ENCODE measurements around the gene PDCD6IP.
"Not testable (repeated sequence)": the region's sequence is repeated elsewhere in the genome, so short reads cannot be mapped to it uniquely, and the experiment has no call there.

The PDCD6IP gene

DNA sequence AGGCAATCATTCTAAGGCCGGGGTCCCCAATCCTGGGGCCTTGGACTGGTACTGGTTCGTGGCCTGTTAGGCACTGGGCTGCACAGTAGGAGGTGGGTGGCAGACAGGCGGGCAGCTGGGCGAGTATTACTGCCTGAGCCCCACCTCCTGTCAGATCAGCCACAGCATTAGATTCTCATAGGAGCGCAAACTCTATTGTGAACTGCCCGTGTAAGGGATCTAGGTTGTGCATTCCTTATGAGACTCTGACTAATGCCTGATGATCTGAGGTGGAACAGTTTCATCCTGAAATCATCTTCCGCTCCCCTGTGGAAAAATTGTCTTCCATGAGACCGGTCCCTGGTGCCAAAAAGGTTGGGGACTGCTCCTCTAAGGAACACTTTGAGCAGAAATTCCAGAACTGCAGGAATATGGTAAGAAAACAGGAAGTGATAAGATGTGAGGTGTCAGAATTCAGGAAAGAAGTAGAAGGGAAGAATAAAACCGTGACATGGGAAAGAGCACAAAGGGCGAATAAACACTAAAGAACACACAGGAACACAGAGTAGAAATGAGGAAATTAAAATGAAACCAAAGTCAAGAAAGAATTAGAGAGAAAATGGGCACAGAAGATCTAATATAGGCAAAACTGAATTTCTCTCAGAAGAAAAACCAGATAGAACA lies 57.6 kb downstream of the PDCD6IP start:
- no peak for DNase-seq

DNA sequence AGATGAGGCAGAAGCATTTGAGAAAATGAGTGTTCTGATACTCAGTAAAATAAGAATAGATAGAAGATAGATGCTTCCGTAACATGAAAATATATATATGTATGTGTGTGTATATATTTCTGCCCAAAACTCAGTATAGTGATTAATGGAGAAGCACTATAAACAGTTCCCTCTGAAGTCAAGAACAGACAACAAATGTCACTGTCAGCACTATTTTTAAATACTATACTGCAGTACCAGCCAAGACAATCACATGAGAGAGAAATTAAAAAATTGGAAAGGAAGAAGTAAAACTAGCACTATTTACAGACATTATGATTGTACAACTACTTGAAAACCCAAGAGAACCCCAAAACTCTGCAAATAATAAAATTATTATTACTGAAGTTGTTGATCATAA lies 59.3 kb downstream of the PDCD6IP start:
- not testable (repeated sequence) for DNase-seq

DNA sequence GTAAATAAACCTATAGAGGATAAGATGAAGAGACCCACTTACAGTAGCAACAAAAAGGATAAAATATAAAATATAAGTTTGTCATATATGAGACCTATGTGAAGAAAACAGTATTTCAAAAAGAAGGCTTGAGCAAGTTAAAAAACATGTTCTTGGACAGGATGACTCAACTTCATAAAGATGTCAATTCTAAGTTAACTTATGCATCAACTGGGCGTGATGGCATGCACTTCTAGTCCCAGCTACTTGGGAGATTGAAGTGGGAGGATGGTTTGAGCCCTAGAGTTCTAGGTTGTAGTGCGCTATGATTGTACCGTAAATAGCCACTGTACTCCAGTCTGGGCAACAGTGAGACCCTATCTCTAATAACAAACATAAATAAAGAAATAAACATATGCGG lies 59.7 kb downstream of the PDCD6IP start:
- no peak for DNase-seq

DNA sequence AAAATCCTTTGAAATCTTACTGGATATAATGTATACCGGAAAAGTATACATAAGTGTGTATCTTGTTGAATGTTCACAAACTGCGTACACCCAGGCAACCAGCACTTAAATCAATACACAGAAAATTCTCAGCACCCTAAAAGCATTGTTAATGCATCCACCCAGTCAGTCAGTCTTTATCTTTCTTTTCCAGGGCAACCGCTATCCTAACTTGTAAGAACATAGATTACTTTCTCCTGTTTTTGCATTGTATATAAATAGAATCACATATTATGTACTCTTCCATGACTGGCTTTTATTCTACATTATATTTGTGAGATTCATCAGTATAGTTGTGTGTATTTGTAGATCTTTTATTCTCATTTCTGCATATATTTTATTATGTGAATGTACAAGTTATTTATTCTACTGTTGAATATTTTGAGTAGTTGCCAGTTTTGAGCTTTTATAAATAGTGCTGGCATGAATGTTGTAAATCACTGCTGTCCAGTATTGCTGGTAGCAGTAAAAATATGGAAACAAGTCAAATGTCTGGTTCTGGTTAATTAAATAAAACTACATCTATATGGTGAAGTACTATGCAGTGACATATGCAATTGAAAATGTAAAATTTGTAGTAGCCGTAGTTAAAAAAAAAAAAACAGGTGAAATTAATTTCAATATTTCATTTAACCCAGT lies 62.1 kb downstream of the PDCD6IP start:
- no peak for DNase-seq

DNA sequence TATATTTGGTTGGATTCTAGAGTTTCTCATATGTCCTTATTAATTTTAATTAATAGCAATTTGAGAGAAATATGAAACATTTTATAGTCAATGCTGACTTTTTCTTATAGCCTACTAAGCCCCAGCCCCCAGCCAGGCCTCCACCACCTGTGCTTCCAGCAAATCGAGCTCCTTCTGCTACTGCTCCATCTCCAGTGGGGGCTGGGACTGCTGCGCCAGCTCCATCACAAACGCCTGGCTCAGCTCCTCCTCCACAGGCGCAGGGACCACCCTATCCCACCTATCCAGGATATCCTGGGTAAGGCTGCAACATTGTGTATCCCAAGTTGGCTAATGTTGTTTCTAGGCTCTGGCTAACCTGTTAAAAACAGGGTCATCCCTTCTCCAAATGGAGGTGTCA lies 66.7 kb downstream of the PDCD6IP start:
- no peak for DNase-seq

DNA sequence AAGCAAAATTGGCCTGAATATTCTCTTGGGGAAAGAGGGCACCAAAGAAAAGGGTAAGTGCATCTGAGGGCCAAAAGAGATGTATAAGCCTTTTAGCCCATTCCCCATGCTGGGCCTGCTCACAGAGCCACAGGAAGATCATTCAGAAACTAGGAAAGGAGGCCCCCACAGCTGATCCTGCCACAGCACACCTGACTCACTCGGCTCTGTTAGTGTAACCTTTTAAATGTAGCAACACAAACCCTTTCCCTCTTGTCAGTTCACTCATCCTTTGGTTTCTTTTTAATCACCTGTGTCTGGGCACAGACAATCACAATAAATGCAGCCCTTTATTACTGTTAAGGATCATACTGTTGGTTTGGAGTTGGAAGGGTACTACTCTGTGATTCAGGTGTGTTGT lies 69.9 kb downstream of the PDCD6IP start:
- DNase-seq: no peak

DNA sequence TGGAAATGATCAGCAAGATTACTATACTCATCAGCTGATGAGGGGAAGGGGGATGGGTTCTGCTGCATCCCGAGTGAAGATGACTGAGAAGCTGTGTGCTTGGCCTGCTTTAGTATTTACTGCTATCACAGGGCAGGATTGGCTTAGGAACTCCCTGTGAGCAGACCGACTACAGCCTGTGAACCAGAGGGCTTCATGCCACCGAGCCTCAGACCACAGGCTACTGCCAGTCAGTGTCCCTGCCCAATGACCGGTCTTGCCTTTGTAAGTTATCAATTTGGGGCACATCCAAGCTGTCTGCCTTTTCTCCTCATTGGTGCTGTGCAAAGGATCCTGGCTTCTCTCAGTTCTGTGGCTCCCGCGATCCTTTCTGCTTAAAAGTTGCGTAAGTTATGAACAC lies 71.5 kb downstream of the PDCD6IP start:
- no peak for DNase-seq

DNA sequence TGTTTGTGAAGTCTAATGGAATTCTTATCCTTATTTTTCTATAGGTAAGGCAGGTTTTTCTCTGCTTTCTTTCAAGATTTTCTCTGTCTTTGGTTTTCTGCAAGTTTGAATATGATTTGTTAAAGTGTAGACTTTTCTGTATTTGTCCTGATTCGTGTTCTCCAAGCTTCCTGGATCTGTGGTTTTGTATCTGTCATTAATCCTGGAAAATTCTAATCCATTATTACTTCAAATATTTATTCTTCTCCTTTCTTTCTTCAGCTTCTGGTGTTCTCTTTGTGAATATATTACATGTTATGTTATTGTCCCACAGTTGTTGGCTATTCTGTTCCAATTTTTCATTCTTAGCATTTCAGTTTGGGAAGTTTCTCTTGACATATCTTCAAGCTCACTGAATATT lies 76.4 kb downstream of the PDCD6IP start:
- no peak for DNase-seq

DNA sequence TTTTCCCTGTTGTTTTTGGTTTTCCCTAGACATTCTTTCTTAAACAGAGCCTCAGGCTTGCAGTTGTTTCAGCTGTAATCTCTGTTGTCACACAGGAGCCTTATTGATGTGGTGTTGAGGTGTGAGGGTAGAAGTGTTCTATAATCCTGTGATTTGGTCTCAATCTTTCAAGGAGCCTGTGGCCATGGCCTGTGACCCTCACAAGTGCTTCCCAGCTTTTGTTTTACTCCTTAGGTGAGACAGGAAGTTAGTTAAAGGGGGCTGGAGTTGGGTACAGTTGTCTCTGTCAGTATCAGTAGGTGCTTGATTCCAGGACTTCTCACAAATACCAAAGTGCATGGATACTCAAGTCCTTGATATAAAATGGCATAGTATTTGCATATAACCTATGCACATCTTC lies 77.2 kb downstream of the PDCD6IP start:
- DNase-seq: no peak

DNA sequence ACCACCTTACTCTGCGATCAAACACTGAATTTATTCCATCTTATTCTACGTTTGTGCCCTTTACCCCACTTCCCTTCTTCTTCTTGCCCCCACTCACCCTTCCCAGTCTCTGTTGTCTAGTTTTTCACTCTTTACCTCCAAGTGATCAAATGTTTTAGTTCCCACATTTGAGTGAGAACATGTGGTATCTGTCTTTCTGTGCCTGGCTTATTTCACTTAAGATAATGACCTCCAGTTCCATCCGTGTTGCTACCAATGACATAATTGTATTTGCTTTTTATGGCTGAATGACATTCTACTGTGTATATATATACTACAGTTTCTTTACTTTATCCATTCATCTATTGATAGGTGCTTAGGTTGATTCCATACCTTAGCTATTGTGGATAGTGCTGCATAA lies 78.8 kb downstream of the PDCD6IP start:
- no peak for DNase-seq

DNA sequence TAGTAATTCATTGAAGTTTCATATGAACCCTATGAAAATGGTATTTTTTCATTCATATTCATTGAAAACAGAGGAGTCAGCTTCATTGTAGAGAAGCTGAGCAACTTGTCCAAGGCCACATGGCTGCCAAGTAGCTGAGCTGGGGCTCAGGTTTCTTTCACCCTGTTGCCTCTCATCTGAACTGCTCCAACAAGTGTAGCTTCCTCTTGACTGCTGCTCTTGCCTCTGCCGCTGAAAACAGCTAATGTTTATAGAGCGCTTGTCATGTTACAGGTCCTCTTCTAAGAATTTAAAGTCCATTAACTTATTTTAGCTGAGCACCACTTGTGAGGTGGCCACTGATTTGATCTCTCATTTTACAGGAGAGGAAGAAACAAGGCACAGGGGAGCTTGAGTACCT lies 81.1 kb downstream of the PDCD6IP start:
- peak; percentile 44 for DNase-seq

DNA sequence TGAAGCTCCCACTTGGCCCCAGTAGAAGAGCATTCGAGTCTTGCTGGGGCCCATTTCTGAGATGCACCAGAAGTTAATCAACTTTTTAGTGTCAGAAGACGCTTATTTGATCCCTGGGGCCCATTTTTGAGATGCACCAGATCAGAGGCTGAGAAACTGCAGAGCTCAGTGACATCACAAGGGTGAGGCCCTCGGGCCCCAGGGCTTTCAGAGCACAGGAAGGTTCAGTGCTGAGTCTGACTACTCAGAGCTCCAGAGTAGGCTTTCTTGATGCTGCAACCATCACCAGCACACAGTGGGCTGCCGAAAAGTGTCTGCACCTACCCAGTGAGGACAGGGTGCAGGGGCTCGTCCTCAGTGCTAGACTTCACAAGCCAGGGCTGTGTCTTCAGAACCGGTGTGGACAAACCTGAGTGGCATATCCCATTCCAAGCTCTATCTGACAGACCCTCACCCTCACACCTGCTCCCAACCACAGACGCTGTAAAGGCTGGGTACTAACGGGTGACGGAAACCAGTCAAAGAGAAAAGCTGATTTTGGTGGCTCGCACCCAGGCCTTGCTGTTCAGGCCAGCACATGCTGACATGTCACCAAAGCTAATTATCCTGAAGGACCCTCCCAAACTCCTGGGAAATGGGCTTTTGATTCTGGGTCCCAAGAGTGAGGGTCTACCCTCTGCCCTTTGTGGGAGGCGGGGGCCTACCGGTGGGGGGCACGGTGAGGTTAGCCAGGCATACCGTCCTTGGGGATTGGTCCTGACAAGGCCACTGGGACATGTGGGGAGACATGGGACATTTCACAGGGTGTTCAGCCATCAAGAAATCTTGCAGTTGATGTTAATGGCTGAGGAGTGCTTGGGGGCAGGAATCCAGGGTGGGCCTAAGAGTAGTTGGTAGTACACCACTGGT lies 83.0 kb downstream of the PDCD6IP start:
- DNase-seq: no peak

DNA sequence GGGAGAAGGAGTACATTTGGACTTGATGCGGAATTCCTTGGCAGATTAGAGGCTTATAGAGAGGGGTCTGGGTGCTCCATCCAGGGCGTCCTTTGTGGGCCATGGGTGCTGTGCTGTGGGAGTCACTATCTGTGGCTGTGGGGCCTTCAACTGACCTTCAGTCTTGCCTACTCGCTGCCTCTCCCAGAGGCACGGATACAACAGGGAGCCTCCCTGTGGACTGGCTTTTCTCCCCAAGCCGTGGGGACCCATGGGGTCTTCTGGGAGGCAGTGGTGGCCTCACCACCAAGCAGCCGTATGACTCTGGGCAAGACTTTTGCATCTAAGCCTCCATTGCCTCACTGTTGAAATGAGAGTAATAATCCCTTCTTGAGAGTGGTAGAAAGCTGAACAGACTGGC lies 83.9 kb downstream of the PDCD6IP start:
- no peak for DNase-seq

DNA sequence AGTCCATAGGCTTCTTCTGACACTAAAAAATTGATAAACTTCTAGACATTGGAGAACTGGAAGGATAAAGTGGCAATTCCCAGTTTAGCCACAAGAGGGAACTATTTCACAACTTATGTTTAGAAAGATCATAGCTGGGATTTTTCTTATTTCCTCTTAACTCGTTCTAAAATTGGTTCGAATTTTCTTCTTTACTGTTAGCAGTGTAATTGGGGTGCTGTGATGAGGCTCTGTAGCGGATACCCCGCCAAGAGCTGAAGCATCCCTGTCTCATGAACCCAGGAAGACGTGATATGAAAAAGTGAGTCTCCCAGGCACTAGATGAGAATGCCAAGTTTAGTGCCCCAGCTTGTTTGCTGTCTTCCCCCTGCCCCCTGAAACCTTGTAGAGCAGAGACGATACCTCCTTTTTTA lies 85.1 kb downstream of the PDCD6IP start:
- DNase-seq: no peak

DNA sequence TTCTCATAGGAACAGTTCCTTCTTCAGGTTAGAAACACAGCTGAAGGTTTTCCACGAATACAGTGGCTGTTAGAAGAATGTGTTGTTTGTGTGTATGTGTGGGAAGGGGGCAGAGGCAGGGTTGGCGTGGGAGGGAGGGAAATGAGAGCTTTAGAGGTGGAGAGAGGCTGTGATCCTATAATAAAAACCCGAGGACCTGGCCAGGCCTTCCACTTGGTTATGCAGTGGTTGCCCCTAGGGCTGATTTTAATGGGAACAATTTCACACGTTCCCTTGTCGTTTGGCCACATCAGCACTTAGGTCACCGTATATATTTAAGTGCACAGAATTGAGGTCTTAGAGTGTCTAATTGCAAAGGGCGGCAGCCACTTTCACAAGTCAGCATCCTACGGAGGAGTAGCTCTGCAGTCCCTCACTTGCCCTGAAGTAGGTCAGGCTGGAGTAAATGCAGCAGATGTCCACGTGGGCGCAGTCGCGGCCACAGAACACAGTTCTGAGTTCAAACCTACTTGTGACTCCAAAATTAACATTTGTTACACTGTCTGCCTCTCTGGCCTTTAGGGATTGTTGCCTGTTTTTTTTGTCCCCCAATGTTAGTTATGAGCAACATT lies 85.6 kb downstream of the PDCD6IP start:
- DNase-seq: peak; percentile 8

DNA sequence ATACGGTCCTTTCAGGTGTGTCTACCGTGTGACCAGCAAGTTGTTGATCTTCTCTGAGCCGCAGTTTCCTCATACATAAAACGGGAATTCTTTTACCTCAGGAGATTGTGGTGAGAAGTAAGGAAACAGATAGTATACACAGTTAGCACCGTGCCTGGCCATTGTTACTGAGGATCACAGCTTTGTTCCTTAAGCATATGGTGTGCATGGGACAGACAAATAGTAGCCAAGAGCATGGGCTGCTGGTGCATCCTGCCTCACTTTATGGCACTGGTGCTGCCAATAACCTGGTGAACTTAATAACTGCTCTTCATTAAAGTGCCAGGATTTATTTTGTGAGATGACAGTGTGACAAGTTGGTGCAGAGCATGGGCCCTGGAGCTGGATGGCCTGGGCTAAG lies 86.3 kb downstream of the PDCD6IP start:
- no peak for DNase-seq

DNA sequence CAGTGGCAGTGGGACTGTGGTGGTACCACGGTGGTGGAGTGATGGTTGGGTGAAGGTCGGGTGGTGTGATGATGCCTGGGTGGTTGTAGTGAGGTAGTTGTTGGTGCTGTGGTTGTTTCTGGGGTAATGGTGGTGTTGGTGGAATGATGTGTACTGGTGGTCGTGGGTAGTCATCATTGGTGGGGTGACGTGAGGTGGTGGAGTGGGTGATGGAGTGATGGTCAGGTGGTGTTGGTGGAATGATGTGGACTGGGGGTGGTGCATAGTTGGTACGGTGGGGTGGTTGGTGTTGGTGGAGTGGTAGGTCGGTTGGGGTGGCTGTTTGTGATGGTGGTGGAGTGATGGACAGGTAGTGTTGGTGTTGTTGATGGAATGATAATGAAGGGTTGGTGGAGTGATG lies 87.1 kb downstream of the PDCD6IP start:
- DNase-seq: no peak

DNA sequence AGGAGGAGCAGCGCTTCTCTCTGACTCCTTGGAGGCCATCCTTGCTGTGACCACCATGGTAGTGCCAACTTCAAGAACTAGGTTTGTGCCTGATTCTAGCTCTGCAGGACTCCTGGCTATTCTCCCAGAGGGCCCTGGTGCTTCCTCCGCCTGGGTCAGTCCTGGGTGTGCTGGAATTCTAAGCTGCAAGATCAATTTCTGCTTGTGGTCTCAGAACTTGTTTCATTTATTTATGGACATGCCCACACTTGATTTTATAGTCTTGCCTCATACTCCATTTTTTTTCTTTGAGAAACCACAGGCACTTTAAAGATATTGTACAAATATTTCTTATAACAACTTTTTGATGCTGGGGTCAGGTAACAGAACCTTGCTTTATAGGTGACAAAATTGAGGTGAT lies 87.6 kb downstream of the PDCD6IP start:
- DNase-seq: no peak

DNA sequence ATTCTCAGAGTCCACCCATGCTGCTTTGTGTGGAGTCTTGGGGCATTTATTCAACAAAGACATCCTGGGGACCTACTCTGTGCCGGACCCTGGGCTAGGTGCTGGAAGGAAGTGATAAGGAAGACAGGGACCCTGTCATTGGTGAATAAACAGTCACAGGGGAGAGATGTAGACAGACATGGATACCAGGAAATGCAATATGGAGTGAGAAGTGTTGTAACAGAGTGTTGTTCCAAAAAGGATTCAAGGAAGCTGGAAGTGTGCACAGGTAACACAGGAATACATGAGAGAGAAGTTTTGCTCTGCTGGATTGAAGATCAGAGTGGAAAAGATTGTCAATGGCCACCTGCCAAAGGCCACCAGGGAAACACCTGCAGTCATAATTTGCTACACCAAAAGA lies 89.0 kb downstream of the PDCD6IP start:
- no peak for DNase-seq

DNA sequence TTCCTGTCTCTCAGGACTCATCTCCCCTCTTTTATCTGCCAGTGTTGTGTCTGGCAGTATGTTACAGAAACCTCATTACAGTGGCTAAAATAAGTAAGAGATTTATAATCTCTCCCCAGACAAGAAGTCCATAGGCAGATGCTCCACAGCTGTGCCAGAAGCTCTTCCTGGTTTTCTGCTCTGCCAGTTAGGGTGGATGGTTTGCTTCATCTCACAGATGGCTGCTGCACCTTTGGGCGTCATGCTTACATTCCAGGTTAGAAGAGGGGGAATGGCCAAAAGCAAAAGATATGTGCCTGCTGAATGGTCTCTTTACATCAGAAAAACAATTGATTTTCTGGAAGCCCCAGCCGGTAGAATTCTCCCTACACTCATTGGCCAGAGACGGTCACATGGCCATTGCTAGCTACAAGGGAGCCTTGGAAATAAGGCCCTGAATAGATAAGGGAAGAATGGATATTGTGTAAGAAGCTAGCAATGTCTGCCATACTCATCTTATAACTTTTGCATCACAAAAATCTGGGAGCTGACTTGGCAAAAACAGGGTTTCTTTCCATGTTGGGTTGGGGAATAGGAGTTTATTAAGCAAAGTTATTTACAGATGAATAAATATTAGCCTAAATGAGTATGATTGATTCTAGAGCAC lies 91.1 kb downstream of the PDCD6IP start:
- no peak for DNase-seq

DNA sequence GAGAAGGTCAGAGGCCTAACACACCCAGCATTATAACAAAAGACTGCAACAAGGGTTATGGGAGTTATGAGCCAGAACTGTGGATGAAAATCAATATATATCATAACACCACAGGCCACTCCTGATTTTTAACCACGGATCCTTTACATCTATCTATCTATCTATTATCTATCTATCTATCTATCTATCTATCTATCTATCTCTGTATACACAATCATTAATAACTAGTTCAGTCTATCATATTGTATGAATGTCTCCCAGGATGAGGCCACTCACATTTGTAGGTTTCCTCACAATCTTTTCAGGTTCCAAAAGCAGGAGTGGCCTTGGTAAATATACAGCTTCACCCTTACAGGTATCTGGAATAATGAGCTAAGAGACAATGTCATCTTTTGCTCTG lies 94.2 kb downstream of the PDCD6IP start:
- no peak for DNase-seq

DNA sequence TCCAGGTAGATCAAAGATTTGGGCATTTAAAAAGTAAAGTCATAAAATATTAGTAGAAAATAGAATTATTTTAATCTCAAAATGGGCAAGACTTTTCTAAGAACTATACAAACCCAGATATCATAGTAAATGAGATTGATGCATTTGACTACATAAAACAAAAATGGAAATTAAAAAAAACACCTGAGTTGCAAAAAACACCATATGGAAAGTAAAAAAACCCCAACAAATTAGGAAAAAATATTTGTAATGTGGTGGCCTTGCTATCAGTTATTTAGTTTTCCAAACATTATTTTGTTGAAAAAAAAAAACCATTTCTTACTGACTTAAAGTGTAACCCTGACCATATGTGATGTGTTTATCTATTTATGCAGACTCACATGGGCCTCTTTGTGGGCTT lies 97.2 kb downstream of the PDCD6IP start:
- DNase-seq: no peak

DNA sequence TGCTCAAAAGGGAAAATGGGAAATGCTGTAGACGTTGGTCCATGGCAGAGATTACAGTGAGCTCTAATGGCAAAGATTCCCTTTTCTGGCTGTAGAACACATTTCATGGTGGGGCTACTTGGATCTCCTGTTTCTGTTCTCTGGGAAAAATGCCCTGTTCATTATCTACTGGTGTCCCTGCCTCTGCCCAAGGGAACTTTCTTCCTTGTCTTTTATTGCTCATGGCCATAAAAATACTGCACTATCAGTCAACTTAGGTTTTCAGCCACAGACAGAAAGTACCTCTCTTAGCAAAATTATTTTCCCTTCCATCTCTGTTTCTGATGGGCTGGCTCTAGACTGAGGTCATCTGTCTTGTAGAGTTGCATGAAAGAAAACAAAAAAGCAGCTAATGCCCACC lies 98.9 kb downstream of the PDCD6IP start:
- no peak for DNase-seq

Measured in NCI-H510A (cell line).